Thymus (tissue), 14 donors: ENCODE measurements around the gene C1D. TPM values are rescaled to one million over a fixed set of nuclear protein-coding genes. Genes with fewer than 3 reads are reported as not detected.
A peak's percentile ranks its signal among the peaks of the same experiment; 100 is the strongest.

Source experiments
- DNase-seq, 9 donors: peaks; one replicate each; pipeline ENCODE4 v3.0.0-alpha.2; 2013; ENCODE audit warnings: low spot score in 9 of 9, low read depth in 6 of 9, missing footprints in 1 of 9
- H3K27ac ChIP-seq, 2 donors: one replicate each; pipeline ENCODE4 v1.5.1; 2013; ENCODE audit warnings: control low read depth in 1 of 2, low read depth in 1 of 2, low read length in 1 of 2, mild to moderate bottlenecking in 1 of 2, moderate library complexity in 1 of 2
- H3K27me3 ChIP-seq, 2 donors: one replicate each; pipeline ENCODE4 v1.5.1; 2013; ENCODE audit warnings: low read length in 1 of 2; ENCODE audit not compliant: control insufficient read depth in 2 of 2, insufficient read depth in 1 of 2
- H3K36me3 ChIP-seq, 2 donors: one replicate each; pipeline ENCODE4 v1.5.1; 2013; ENCODE audit warnings: low read length in 1 of 2, mild to moderate bottlenecking in 1 of 2, moderate library complexity in 1 of 2; ENCODE audit not compliant: control insufficient read depth in 2 of 2, insufficient read depth in 2 of 2
- H3K4me1 ChIP-seq, 2 donors: one replicate each; pipeline ENCODE4 v1.5.1; 2013; ENCODE audit warnings: low read length in 2 of 2; ENCODE audit not compliant: control insufficient read depth in 2 of 2, insufficient read depth in 2 of 2
- H3K4me3 ChIP-seq, 2 donors: one replicate each; pipeline ENCODE4 v1.5.1; 2013; ENCODE audit warnings: low read length in 2 of 2, control low read depth in 1 of 2, mild to moderate bottlenecking in 1 of 2
- H3K9me3 ChIP-seq, 2 donors: one replicate each; pipeline ENCODE4 v1.5.1; 2013; ENCODE audit warnings: low read length in 1 of 2, mild to moderate bottlenecking in 1 of 2; ENCODE audit not compliant: control insufficient read depth in 2 of 2, insufficient read depth in 1 of 2
- WGBS: extraction: QIAGEN DNeasy Blood & Tissue Kit; methylation state at CpG from one replicate; pipeline ENCODE4 v1.1.7; 2013; 5-methylcytosine and 5-hydroxymethylcytosine counted together
- long read RNA-seq, 10 donors: transcript quantifications; one replicate each; lab custom pipeline, GENCODE V29; 2026
- polyA plus RNA-seq: library from polyadenylated mRNA; stranded (reverse); fragments of 200-250 nt; gene quantifications from one replicate; pipeline ENCODE4 v1.2.3, GENCODE V29; 2013
- total RNA-seq: library from RNA; stranded (reverse); fragments of 120-200 nt; gene quantifications from one replicate; pipeline ENCODE4 v1.2.4, GENCODE V29; 2013
- donor health status: healthy.

C1D gene, protein sequence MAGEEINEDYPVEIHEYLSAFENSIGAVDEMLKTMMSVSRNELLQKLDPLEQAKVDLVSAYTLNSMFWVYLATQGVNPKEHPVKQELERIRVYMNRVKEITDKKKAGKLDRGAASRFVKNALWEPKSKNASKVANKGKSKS
- 29.8 TPM for total RNA-seq
- 30.7 TPM for polyA plus RNA-seq
- long read RNA-seq, donor 1, partial matches to known transcripts: 0 of 3 reads
- long read RNA-seq, donor 1, other reads (novel, unspliced or antisense): 0 of 3 reads
- long read RNA-seq, donor 2, transcript C1D-201 (5 exons, 2,233 nt): minor isoform, 23 of 84 reads
- long read RNA-seq, donor 2, transcript C1D-204 (5 exons, 736 nt): major isoform, 43 of 84 reads
- long read RNA-seq, donor 2, partial matches to known transcripts: 12 of 84 reads
- long read RNA-seq, donor 2, other reads (novel, unspliced or antisense): 6 of 84 reads
- long read RNA-seq, donor 3, transcript C1D-201 (5 exons, 2,233 nt): minor isoform, 37 of 165 reads
- long read RNA-seq, donor 3, transcript C1D-204 (5 exons, 736 nt): major isoform, 58 of 165 reads
- long read RNA-seq, donor 3, partial matches to known transcripts: 48 of 165 reads
- long read RNA-seq, donor 3, other reads (novel, unspliced or antisense): 18 of 165 reads
- long read RNA-seq, donor 4, transcript C1D-201 (5 exons, 2,233 nt): major isoform, 12 of 32 reads
- long read RNA-seq, donor 4, transcript C1D-204 (5 exons, 736 nt): minor isoform, 11 of 32 reads
- long read RNA-seq, donor 4, partial matches to known transcripts: 8 of 32 reads
- long read RNA-seq, donor 4, other reads (novel, unspliced or antisense): 0 of 32 reads
- long read RNA-seq, donor 5, transcript C1D-201 (5 exons, 2,233 nt): minor isoform, 35 of 176 reads
- long read RNA-seq, donor 5, transcript C1D-204 (5 exons, 736 nt): major isoform, 75 of 176 reads
- long read RNA-seq, donor 5, partial matches to known transcripts: 56 of 176 reads
- long read RNA-seq, donor 5, other reads (novel, unspliced or antisense): 9 of 176 reads
- long read RNA-seq, donor 6, transcript C1D-201 (5 exons, 2,233 nt): minor isoform, 5 of 26 reads
- long read RNA-seq, donor 6, transcript C1D-204 (5 exons, 736 nt): major isoform, 21 of 26 reads
- long read RNA-seq, donor 6, partial matches to known transcripts: 0 of 26 reads
- long read RNA-seq, donor 6, other reads (novel, unspliced or antisense): 0 of 26 reads
- long read RNA-seq, donor 7, transcript C1D-204 (5 exons, 736 nt): major isoform, 24 of 62 reads
- long read RNA-seq, donor 7, transcript C1D-201 (5 exons, 2,233 nt): minor isoform, 16 of 62 reads
- long read RNA-seq, donor 7, partial matches to known transcripts: 15 of 62 reads
- long read RNA-seq, donor 7, other reads (novel, unspliced or antisense): 7 of 62 reads
- long read RNA-seq, donor 8, transcript C1D-204 (5 exons, 736 nt): major isoform, 12 of 26 reads
- long read RNA-seq, donor 8, partial matches to known transcripts: 5 of 26 reads
- long read RNA-seq, donor 8, other reads (novel, unspliced or antisense): 6 of 26 reads
- long read RNA-seq, donor 9, transcript C1D-201 (5 exons, 2,233 nt): minor isoform, 10 of 41 reads
- long read RNA-seq, donor 9, transcript C1D-204 (5 exons, 736 nt): major isoform, 17 of 41 reads
- long read RNA-seq, donor 9, partial matches to known transcripts: 6 of 41 reads
- long read RNA-seq, donor 9, other reads (novel, unspliced or antisense): 7 of 41 reads
- long read RNA-seq, donor 10, transcript C1D-204 (5 exons, 736 nt): major isoform, 22 of 40 reads
- long read RNA-seq, donor 10, transcript C1D-201 (5 exons, 2,233 nt): minor isoform, 11 of 40 reads
- long read RNA-seq, donor 10, partial matches to known transcripts: 7 of 40 reads
- long read RNA-seq, donor 10, other reads (novel, unspliced or antisense): 0 of 40 reads

DNA sequence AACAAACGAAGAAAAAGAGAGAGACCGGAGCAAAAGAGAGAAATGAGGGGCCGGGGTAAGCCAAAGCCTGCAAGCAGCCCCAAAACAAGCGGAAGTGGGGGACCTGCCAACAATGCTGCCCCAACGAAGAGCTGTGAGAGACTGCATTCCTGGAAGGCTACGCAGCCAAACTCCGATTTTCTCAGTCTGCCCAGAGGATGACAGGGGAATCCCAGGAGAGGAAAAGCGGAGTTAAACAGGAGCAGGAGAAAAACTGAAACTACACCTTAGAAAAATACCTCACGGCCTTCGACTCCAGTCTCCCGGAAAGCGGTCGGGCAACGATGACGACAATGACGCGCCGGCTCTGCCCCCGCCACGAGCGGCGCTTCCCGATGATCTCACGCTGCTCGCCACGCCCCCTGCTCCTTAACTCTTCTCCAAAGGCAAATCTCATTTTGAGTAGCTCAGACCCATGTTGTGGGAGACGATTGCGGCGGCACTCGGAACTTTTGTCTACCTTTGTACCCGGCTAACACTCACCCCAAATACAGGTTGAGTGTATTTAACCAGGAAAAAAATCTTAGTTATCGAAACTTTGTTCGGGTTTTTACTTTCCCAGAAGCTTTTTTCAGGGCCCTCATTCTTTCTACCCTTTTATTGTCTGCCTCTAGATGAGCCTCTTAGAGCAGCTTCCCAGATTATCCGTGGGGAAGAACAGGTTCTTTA, at the start of gene C1D:
Gene C1D (minus strand): TSS at position 325 of the 708 bp plus-strand sequence. CDS start 15,694 bp downstream, outside the sequence.
- under 1% methylated on average over 34 of the region's 34 CpGs for WGBS
- peak; percentile 87 to 96 (median 92) for DNase-seq
- no peaks in the 10 kb centered on the region for H3K36me3 ChIP-seq
- no peaks in the 10 kb centered on the region for H3K9me3 ChIP-seq
- H3K27ac ChIP-seq: peak within 1 kb of the TSS; percentile 92 to 97
- H3K27me3 ChIP-seq: no peaks in the 10 kb centered on the region
- peak within 1 kb of the TSS; percentile 88 to 95 for H3K4me3 ChIP-seq
- peaks cover 0 to 5% of the 10 kb centered on the region in 2 donors for H3K4me1 ChIP-seq

DNA sequence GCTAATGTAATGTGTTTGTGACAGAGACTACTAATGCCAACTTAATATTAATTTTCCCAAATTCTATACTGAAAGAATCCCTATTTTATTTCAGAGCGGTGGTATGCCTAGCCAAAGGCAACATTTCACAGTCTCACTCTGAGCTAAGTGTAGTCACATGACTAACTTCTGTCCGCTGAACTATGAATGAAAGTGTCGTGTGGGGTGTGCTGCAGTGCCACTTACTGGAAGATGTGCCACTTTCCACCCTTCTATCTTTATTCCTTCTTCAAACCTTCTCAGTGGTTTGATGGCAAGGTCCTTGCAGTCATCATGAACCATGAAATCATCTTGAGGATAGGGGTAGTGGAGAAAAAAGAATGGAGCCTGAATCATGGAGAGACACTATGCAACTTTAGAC, 47.3 kb upstream of the C1D start:
- Histone ChIP-seq H3K27me3 (no peaks in the 10 kb centered on the region), H3K36me3 (no peaks in the 10 kb centered on the region), H3K4me3 (no peak overlapping the region), H3K27ac (no peak overlapping the region), H3K9me3 (no peaks in the 10 kb centered on the region), H3K4me1 (no peaks in the 10 kb centered on the region)
- peak in 1 of 9 donors; percentile 16 for DNase-seq
- WGBS: 70% methylated on average over 3 of the region's 3 CpGs

DNA sequence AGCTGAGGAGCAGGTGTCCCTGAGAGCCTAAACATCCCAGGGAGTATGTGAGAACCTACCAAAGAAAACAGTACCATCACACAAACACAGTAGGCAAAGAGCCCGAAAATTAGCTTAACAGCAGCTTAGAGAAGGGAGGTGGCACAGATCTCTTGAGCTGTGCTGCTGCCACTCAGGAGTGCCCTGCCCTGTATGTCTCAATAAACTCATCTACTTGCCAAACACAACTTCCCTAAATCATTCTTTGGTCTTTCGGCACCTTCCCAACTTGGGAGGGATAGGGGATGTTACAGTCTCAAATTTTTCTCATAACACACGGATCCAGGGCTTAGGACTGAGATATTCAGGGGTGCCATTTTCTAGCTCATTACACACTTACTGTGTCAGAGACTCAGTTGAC, 45.3 kb upstream of the C1D start:
- Histone ChIP-seq H3K27ac (no peak overlapping the region), H3K4me1 (no peaks in the 10 kb centered on the region), H3K4me3 (no peak overlapping the region), H3K36me3 (no peaks in the 10 kb centered on the region), H3K9me3 (no peaks in the 10 kb centered on the region), H3K27me3 (no peaks in the 10 kb centered on the region)
- 97% methylated on average over 3 of the region's 3 CpGs for WGBS
- DNase-seq: no peak

DNA sequence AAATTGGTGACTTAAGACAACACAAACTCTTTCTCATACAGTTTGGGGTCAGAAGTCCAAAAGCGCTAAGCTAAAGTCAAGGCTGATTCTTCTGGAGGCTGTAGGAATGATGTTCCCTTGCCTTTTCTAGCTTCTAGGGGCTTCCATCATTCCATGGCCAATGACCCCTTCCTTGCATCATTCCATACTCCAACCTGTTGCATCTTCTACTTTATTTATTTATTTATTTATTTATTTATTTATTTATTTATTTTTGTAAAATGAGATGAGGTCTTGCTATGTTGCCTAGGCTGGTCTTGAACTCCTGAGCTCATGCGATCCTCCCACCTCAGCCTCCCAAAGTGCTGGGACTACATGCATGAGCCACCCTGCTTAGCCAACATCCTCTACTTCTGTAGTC, 44.7 kb upstream of the C1D start:
- no peak for DNase-seq
- no peaks in the 10 kb centered on the region for H3K9me3 ChIP-seq
- no peak overlapping the region for H3K4me3 ChIP-seq
- H3K4me1 ChIP-seq: no peaks in the 10 kb centered on the region
- no peaks in the 10 kb centered on the region for H3K27me3 ChIP-seq
- H3K36me3 ChIP-seq: no peaks in the 10 kb centered on the region
- no peak overlapping the region for H3K27ac ChIP-seq
- 99% methylated on average over 2 of the region's 2 CpGs for WGBS

GRCh38 chr2:68104111-68104835, 41.5 kb upstream of the C1D start:
- no peak for DNase-seq
- H3K27me3 ChIP-seq: no peaks in the 10 kb centered on the region
- no peak overlapping the region for H3K4me3 ChIP-seq
- 93% methylated on average over 4 of the region's 4 CpGs for WGBS
- H3K36me3 ChIP-seq: no peaks in the 10 kb centered on the region
- no peak overlapping the region for H3K27ac ChIP-seq
- H3K4me1 ChIP-seq: no peaks in the 10 kb centered on the region
- H3K9me3 ChIP-seq: no peaks in the 10 kb centered on the region

GRCh38 chr2:68103709-68104055, 40.9 kb upstream of the C1D start:
- no peaks in the 10 kb centered on the region for H3K4me1 ChIP-seq
- no peaks in the 10 kb centered on the region for H3K36me3 ChIP-seq
- DNase-seq: no peak
- H3K9me3 ChIP-seq: no peaks in the 10 kb centered on the region
- no peaks in the 10 kb centered on the region for H3K27me3 ChIP-seq
- H3K27ac ChIP-seq: no peak overlapping the region
- H3K4me3 ChIP-seq: no peak overlapping the region

DNA sequence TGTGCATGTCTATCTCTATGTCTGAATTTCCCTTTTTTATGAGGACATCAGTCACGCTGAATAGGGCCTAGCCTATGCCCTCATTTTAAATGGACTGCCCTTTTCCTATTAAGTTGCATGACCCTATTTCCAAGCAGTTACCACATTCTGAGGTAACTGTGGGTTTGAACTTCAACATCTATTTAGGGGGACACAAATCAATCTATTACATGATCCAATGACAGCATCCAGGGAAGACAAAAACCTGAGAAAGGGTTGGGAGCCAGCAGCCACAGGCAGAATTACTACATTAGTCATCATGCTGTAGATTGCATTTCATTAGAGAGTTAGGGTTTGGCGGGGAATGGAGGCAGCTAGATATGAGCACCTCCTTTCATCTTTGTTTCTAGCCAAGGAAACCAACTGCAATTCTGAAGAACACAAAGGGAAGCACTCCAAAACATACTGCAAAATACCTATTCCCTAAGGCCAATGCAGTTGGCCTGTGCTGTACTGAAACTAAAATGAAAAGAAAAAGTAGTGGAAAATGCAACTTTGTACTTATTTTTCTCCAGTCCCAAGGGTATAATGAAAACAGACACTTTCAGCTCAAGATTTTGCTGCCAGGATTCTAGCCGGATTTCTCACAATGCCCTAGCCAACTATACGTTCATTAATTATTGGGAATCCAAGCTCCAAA, 40.4 kb upstream of the C1D start:
- no peaks in the 10 kb centered on the region for H3K4me1 ChIP-seq
- DNase-seq: no peak
- no peak overlapping the region for H3K27ac ChIP-seq
- H3K36me3 ChIP-seq: no peaks in the 10 kb centered on the region
- no peak overlapping the region for H3K4me3 ChIP-seq
- 97% methylated on average over 4 of the region's 4 CpGs for WGBS
- H3K9me3 ChIP-seq: no peaks in the 10 kb centered on the region
- no peaks in the 10 kb centered on the region for H3K27me3 ChIP-seq
